Tibial nerve (tissue), 3 donors: ENCODE results near the gene MICAL2.

ENCODE experiments used
- POLR2A ChIP-seq, 2 donors: fragments of 450-650 bp; IDR thresholded peaks; one replicate each; pipeline ENCODE4 v1.6.1; 2017; ENCODE audit warnings: antibody characterized with exemption in 2 of 2, mild to moderate bottlenecking in 2 of 2, moderate library complexity in 2 of 2
- TF ChIP-seq, protein P1 (sequence below), 5 experiments: fragments of 200-600 bp in 3 of 5; fragments of 450-650 bp in 2 of 5; sonication (generic) in 3 of 5; IDR thresholded peaks; one replicate each; pipeline ENCODE4 v1.5.1; 2016 to 2019; ENCODE audit warnings: antibody characterized with exemption in 5 of 5, mild to moderate bottlenecking in 3 of 5, moderate library complexity in 2 of 5

DNA sequence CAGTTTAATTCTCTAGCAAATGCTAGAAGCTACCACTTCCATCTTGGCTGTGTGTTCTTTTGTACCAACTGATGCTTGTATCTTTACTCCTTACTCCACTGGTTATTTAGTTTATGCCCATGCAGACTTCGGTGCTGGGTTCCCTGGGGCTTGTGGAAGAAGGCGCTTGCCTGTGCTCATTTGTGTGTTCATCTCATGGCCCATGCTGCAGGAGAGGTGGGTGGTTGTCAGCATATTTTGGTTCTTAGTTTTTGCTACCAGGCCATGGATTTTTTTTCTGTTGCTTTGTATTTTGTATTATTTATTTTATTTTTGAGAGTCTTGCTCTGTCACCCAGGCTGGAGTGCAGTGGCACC lies 22.4 kb downstream of the MICAL2 start:
- TF ChIP-seq, protein P1, sequence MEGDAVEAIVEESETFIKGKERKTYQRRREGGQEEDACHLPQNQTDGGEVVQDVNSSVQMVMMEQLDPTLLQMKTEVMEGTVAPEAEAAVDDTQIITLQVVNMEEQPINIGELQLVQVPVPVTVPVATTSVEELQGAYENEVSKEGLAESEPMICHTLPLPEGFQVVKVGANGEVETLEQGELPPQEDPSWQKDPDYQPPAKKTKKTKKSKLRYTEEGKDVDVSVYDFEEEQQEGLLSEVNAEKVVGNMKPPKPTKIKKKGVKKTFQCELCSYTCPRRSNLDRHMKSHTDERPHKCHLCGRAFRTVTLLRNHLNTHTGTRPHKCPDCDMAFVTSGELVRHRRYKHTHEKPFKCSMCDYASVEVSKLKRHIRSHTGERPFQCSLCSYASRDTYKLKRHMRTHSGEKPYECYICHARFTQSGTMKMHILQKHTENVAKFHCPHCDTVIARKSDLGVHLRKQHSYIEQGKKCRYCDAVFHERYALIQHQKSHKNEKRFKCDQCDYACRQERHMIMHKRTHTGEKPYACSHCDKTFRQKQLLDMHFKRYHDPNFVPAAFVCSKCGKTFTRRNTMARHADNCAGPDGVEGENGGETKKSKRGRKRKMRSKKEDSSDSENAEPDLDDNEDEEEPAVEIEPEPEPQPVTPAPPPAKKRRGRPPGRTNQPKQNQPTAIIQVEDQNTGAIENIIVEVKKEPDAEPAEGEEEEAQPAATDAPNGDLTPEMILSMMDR (IDR thresholded peaks at IDR 0.05) = no peak
- TF ChIP-seq POLR2A (IDR thresholded peaks at IDR 0.05) = no peak
